ENCODE measurements around the gene TMEM245.

TMEM245 gene

DNA sequence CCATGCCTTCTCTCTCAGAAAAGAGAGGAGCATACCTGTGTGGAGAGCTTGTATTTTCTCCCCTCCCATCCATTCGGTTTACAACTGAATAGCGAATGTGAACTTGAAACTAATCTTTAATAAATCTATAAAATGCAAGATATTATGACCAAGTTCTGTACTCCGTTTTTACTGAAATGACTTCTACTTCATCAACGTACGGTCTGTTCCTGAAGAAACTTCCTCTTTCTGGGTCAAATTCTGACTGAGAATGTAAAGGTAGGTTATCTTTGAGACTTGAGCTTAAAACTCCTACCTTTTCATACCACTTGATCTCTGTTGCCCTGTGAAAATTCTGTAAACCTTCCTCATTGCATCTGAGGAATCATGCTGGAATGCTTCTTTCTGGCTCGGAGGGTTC is 102.3 kb downstream of the TMEM245 start:
- Histone ChIP-seq H3K4me1 (peaks cover 6% of the 10 kb centered on the region), H3K9ac (no peak overlapping the region), H3K79me2 (no peaks in the 10 kb centered on the region), H3K9me3 (ENCODE audit: control insufficient read depth, low read length) (no peaks in the 10 kb centered on the region), H3K4me2 (ENCODE audit: low read length) (no peak overlapping the region), H2AFZ (no peak overlapping the region), H3K27ac (no peak overlapping the region), H3K36me3 (ENCODE audit: control insufficient read depth, insufficient read depth, low read length) (no peaks in the 10 kb centered on the region), H3K4me3 (ENCODE audit: low read depth, low read length) (no peak overlapping the region), H3K27me3 (ENCODE audit: control insufficient read depth, insufficient read depth, low read length) (no peaks in the 10 kb centered on the region)
- TF ChIP-seq, protein P1, sequence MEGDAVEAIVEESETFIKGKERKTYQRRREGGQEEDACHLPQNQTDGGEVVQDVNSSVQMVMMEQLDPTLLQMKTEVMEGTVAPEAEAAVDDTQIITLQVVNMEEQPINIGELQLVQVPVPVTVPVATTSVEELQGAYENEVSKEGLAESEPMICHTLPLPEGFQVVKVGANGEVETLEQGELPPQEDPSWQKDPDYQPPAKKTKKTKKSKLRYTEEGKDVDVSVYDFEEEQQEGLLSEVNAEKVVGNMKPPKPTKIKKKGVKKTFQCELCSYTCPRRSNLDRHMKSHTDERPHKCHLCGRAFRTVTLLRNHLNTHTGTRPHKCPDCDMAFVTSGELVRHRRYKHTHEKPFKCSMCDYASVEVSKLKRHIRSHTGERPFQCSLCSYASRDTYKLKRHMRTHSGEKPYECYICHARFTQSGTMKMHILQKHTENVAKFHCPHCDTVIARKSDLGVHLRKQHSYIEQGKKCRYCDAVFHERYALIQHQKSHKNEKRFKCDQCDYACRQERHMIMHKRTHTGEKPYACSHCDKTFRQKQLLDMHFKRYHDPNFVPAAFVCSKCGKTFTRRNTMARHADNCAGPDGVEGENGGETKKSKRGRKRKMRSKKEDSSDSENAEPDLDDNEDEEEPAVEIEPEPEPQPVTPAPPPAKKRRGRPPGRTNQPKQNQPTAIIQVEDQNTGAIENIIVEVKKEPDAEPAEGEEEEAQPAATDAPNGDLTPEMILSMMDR (IDR thresholded peaks at IDR 0.05) = no peak

DNA sequence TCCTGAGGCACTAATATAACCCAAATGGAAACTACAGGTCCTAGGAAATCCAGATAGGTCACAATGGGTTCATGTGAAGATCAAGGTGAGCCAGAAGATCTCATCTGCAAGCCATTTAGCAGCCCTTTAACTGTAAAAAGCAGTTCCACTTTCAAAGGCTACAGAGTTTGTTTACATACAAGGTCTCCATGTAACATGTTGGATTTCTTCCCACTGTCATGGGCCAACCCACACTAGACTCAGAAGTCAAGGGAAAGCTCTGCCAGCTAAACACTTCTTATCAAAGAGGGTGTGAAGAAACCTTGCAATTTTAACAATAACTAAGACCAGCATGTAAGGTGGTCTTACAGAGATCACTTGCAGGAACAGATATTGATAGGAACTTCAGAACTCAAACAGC is 102.7 kb downstream of the TMEM245 start:
- Histone ChIP-seq H3K4me1 (peaks cover 6% of the 10 kb centered on the region), H3K27me3 (ENCODE audit: control insufficient read depth, insufficient read depth, low read length) (no peaks in the 10 kb centered on the region), H3K36me3 (ENCODE audit: control insufficient read depth, insufficient read depth, low read length) (no peaks in the 10 kb centered on the region), H3K9me3 (ENCODE audit: control insufficient read depth, low read length) (no peaks in the 10 kb centered on the region), H2AFZ (no peak overlapping the region), H3K9ac (no peak overlapping the region), H3K4me2 (ENCODE audit: low read length) (no peak overlapping the region), H3K79me2 (no peaks in the 10 kb centered on the region), H3K27ac (no peak overlapping the region), H3K4me3 (ENCODE audit: low read depth, low read length) (no peak overlapping the region)
- TF ChIP-seq, protein P1 (IDR thresholded peaks at IDR 0.05) = no peak

DNA sequence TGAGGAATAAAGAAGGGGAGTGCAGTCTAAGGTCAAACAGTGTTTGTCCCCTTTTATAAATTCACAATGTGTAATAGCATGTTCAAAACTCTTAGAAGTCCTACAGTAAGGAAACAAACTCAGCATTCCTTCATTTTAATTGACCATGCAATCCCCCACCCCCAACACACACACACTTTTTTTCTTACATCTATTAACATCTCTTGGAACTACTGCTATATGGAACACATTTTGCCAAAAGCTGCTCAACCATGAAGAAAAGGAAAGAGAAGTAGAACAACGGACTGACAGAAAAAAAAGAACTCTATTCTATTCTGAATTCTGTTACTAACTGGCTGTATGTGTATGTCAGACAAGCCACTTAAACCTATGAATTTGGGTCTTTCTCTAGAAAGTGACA is 103.6 kb downstream of the TMEM245 start:
- TF ChIP-seq, protein P1 (IDR thresholded peaks at IDR 0.05) = no peak
- H2AFZ ChIP-seq = no peak overlapping the region
- no peaks in the 10 kb centered on the region for H3K36me3 ChIP-seq (ENCODE audit: control insufficient read depth, insufficient read depth, low read length)
- H3K4me2 ChIP-seq (ENCODE audit: low read length) = peak overlapping the region; percentile 55
- H3K9me3 ChIP-seq (ENCODE audit: control insufficient read depth, low read length) = no peaks in the 10 kb centered on the region
- no peaks in the 10 kb centered on the region for H3K79me2 ChIP-seq
- no peak overlapping the region for H3K27ac ChIP-seq
- no peaks in the 10 kb centered on the region for H3K27me3 ChIP-seq (ENCODE audit: control insufficient read depth, insufficient read depth, low read length)
- H3K9ac ChIP-seq = no peak overlapping the region
- H3K4me1 ChIP-seq = peaks cover 6% of the 10 kb centered on the region
- H3K4me3 ChIP-seq (ENCODE audit: low read depth, low read length) = peak overlapping the region; percentile 7

DNA sequence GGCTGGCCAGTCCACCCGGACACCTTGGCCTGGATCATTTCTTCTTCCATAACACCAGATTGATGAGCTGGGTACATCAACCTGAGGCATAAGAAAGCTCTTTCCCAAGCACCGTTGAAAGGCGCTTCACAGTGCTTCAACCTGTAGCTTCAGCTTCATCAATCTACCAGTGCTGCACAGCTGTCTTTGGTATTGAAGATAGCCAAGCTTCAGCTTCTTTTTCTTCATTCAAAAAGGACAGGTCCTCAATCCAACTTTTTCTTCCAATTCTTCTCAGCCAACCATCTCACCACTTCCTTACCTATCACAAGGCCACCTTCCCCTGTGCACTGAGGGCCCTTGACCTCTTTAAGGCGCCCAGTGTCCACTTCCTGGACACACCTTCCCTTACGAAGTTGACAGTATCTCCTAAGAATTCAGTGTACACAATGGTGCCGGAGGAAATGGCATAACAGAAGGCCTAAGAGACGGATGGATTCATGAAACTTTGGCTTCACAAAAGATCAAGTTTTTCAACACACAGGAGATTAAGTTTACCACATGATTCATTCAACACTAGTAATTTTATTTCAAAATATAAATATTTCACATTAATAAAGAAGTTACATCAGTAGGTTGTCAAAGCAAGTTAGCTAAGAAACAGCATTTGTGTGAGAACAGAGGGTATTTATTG is 105.0 kb downstream of the TMEM245 start:
- TF ChIP-seq, protein P1 (IDR thresholded peaks at IDR 0.05) = no peak
- Histone ChIP-seq H3K27ac (peak overlapping the region; percentile 82), H2AFZ (no peak overlapping the region), H3K9me3 (ENCODE audit: control insufficient read depth, low read length) (no peaks in the 10 kb centered on the region), H3K79me2 (no peaks in the 10 kb centered on the region), H3K4me2 (ENCODE audit: low read length) (peak overlapping the region; percentile 85), H3K4me1 (peaks cover 6% of the 10 kb centered on the region), H3K36me3 (ENCODE audit: control insufficient read depth, insufficient read depth, low read length) (no peaks in the 10 kb centered on the region), H3K9ac (no peak overlapping the region), H3K4me3 (ENCODE audit: low read depth, low read length) (peak overlapping the region; percentile 22), H3K27me3 (ENCODE audit: control insufficient read depth, insufficient read depth, low read length) (no peaks in the 10 kb centered on the region)
